Mononuclear cell (primary cell): ENCODE results near the gene METTL25. TPM values are rescaled to one million over a fixed set of nuclear protein-coding genes. Genes with fewer than 3 reads are reported as not detected.

Source experiments
- H3K27me3 ChIP-seq: 2 replicates; pipeline ENCODE4 v1.6.0; 2011; ENCODE audit warnings: low read length, control low read depth; ENCODE audit not compliant: insufficient read depth
- H3K4me1 ChIP-seq: 2 replicates; pipeline ENCODE4 v1.5.1; 2011; ENCODE audit warnings: mild to moderate bottlenecking, low read length, control low read depth; ENCODE audit not compliant: insufficient read depth
- H3K4me3 ChIP-seq: 2 replicates; pipeline ENCODE4 v1.5.1; 2011; ENCODE audit warnings: mild to moderate bottlenecking, low read length, moderate library complexity
- H3K9me3 ChIP-seq: 2 replicates; pipeline ENCODE4 v1.5.1; 2011; ENCODE audit warnings: low read depth, mild to moderate bottlenecking, control low read depth, low read length
- total RNA-seq: library from RNA; depleted of rRNA; stranded (reverse); fragments of >200 nt; gene quantifications from one replicate; pipeline ENCODE4 v1.2.3, GENCODE V29; 2012

The METTL25 gene
- total RNA-seq, 1 donor, result 45.8 TPM

DNA sequence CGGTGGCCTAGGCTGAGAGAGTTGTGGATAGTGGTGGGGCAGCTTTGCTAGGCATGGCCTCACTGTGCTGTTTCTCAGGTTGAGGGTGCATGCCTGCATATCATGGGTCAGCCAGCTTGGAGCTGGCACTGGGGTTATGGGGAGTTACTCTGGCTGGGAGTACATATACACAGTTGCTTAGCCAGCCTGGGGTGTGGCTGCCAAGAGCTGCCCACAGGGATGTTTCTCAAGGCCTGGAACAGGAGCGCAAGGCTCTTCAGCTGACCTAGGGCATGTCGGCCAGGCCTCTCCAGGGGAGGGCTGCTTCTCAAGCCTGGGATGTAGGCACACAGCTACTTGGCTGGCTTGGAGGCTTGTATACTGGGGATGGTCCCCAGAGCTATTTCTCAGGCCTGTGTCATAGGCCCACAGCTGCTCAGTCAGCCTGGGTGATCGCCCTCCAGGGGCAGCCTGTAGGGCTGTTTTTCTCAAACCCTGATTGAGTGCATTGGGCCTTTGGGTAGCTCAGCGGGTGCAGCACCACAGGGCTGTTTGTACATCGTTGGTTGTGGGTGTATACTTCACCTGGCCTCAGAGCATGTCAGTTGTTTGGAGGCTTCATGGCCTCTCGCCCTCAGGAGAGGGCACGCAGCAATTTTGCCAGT is 114.9 kb downstream of the METTL25 start:
- Histone ChIP-seq H3K27me3 (no peaks in the 10 kb centered on the region), H3K4me1 (no peaks in the 10 kb centered on the region), H3K4me3 (no peak overlapping the region), H3K9me3 (no peaks in the 10 kb centered on the region)

DNA sequence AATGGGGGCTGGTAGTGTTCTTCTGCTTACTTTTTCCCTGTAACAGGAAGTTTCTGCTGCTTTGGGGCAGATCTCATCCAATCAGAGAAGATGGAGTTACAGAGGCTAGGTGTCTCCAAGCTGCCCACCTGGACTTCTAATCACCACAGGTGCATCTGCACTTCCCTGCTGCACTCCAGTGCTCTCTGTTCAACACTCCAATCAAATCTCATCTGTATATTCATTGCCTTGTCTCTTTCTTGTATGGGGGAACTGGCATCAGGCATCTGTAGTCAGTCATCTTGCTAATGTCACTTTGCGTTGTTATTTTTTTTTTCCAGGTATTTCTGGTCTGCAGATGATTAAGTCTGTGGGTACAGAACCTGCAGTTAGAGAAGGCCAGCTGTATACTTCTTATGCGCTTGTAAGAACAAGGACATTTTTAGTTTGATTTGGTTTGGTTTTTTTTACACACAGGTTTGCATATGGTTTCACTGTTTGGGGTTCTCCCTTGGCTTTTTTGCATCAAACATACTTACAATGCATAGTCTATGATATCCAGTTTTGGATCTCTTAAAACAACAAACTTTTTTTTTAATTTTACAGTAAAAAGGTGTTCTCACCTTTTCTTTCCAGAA is 116.0 kb downstream of the METTL25 start:
- Histone ChIP-seq H3K27me3 (no peaks in the 10 kb centered on the region), H3K9me3 (no peaks in the 10 kb centered on the region), H3K4me3 (no peak overlapping the region), H3K4me1 (no peaks in the 10 kb centered on the region)

DNA sequence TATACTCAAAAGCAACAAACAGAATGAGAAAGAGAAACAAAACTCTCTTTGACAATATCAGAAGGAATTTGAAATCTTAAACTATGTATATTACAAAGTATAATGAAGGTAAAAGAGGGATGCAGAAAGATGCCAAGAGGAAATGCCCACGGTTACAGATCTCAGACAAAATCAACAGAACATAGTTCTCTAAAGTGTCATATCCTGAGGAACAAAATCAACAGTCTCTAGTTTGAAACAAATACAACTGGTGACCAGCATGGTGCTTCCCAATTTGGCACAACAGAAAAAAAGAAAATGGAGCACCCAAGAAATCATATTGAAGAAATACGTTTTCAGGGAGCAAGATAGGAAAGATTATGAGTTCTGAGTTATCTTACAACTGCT is 116.5 kb downstream of the METTL25 start:
- no peak overlapping the region for H3K4me3 ChIP-seq
- no peaks in the 10 kb centered on the region for H3K27me3 ChIP-seq
- H3K4me1 ChIP-seq, result no peaks in the 10 kb centered on the region
- no peaks in the 10 kb centered on the region for H3K9me3 ChIP-seq

DNA sequence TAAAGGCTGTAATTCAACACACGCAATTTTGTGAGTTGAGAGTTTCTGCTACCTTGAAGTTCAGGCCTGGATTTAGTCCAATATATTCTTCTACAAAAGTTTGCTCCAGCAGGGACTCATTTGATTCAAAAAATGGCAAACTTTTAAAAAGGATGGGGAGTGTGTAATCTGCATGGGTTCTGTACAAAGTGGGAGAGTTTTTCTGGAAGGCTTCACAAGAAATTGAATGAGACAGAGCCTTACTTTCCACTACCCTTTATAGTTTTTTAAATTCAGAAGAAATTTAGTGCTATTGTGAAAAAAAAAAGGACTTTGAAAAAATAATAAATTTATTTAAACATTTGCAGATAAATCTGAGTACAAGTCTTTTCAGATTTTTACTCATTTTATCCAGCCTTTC is 116.9 kb downstream of the METTL25 start:
- Histone ChIP-seq H3K4me3 (no peak overlapping the region), H3K9me3 (no peaks in the 10 kb centered on the region), H3K27me3 (no peaks in the 10 kb centered on the region), H3K4me1 (no peaks in the 10 kb centered on the region)

DNA sequence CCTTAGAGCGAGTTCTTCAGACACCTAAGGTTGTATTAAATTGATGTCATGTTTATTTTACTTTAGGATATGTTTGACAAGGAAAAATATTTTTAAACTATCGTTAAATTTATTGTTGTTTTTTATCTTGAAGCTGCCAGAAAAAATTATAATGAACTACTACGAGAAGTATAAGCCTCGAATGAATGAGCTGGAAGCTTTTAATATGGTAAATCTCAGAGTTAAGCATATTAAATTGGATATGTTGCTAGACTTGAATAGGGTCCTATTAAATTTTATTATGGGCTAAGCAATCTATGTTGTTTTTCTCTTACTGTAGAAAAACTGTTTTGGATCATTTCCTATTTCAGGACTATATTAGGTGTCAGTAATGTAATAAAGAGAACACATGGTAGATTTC is 118.2 kb downstream of the METTL25 start:
- Histone ChIP-seq H3K4me3 (no peak overlapping the region), H3K9me3 (no peaks in the 10 kb centered on the region), H3K4me1 (no peaks in the 10 kb centered on the region), H3K27me3 (no peaks in the 10 kb centered on the region)

DNA sequence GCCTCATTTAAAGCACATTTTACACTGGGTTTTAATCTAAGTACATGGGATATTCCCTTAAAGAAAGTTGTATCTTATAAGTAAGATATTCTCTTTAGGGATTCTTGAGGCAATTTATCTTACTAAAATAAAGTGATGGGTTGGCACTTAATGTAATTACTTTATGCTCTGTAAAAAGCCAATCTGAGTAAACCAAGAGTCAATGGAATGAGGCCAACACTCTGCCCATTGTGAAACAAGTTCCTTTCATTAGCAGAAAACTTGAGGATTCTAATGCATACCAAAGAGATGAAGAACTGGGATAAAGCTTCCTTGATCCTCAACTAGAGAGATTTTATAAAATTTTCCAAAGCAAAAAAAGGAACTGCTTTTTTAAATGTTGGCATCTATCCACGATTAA is 121.2 kb downstream of the METTL25 start:
- H3K4me3 ChIP-seq, result no peak overlapping the region
- no peaks in the 10 kb centered on the region for H3K27me3 ChIP-seq
- H3K9me3 ChIP-seq, result peaks cover 4% of the 10 kb centered on the region
- no peaks in the 10 kb centered on the region for H3K4me1 ChIP-seq

DNA sequence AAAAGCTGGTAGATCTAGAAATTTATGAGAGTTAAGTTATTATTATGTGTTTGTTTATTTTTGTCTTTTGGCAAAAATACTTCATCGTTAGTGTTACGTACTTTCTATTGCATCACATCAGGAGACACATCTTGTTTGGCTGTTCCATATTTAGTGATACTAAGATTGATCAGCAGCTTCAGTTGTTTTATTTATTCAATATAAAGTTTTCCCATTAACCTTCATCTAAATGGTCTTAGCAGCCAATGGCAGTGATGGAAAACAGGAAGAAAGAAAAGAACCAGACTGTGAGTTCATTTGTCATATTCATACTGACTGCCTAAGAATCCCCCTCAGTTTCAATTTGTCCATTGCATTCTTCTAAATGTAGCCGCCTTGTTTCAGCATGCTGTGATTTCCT is 122.3 kb downstream of the METTL25 start:
- Histone ChIP-seq H3K4me3 (no peak overlapping the region), H3K27me3 (no peaks in the 10 kb centered on the region), H3K4me1 (no peaks in the 10 kb centered on the region), H3K9me3 (peaks cover 6% of the 10 kb centered on the region)

DNA sequence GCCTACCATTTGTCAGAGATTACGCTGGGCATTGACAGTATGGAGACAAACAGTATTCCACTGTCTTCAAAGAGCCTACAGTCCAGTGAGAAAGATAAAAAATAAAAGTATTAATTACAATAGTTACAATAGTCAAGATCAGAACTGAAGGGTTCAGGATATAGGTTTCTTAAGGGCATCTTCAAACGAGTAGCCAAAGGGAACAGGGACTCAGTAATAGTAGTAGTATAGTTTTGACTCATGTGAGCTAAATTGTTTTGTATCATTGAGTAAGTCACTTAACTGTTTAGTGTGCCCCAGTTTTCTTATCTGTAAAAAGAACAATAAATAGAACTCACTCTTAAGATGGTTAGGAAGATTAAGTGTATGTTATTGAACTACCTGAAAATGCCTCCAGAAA is 123.6 kb downstream of the METTL25 start:
- Histone ChIP-seq H3K27me3 (no peaks in the 10 kb centered on the region), H3K4me3 (no peak overlapping the region), H3K9me3 (peaks cover 18% of the 10 kb centered on the region), H3K4me1 (no peaks in the 10 kb centered on the region)

DNA sequence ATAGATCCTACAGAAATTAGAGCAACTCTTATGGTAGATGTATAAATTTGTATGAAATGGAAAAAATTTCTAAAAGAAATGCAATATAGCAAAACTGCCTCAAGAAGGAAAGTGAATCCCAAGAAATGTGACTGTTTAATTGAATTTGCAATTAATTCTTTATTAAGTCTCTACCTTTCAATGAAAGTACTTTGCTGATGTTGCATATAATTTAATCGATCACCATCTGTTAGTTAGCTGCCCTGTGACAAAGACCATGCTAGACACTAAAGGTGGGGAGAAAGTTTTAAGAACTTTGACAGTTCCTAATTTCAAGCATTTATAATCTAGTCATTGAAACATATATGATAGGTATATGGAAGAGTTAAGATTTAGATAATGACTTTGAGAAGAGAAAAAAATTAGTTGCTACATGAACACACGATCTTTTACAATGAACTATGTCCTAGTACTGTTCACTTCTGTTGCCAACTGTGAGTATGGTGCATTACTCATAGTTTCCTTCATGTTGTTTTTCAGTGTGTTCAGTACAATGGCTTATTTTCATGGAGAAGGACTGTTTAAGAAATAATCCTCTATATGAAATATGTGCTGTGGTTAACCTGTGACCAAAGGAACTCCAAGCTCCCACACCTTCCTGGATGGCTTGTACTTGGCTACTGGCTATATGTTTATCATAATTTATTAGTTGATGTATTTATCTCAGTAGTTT is 128.4 kb downstream of the METTL25 start:
- no peak overlapping the region for H3K4me3 ChIP-seq
- H3K9me3 ChIP-seq, result peaks cover 20% of the 10 kb centered on the region
- no peaks in the 10 kb centered on the region for H3K4me1 ChIP-seq
- no peaks in the 10 kb centered on the region for H3K27me3 ChIP-seq

DNA sequence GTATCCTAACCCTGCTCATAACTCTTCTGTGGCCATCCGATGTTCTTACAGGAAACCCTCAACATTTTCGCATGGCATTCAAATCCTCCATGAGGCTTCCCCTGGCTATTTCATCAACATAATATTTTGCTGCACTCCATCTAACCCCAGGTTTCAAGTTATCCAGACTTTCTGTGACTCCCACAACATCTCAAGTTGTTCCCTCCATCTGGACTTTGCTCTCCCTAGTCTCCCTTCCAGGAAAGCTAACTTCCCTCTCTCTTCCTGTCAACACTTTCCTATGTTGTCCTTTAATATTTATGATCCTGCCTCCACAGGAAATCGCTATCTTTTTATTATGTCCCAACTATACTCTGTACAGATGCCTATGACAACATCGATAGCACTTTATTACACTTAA is 146.1 kb downstream of the METTL25 start:
- Histone ChIP-seq H3K4me3 (no peak overlapping the region), H3K27me3 (no peaks in the 10 kb centered on the region), H3K4me1 (no peaks in the 10 kb centered on the region), H3K9me3 (no peaks in the 10 kb centered on the region)

DNA sequence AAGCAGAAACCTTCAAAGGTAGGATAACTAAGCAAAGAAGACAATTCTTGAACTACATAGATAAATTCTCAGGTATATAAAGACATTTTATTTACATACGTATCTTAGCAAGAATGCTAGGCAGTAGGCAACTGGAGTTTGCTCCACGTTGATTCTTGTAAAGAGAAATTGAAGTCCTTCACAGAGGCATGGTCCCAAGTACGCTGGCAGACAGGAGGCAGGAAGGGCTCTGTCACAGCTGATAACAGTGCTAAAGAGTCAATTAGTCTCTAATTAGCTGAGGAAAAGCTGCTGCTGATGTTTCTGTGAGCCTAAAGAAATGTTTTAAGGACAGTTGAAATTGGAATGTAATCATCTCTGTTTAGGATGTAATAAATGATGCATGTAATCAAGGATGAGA is 146.8 kb downstream of the METTL25 start:
- Histone ChIP-seq H3K9me3 (no peaks in the 10 kb centered on the region), H3K27me3 (no peaks in the 10 kb centered on the region), H3K4me1 (no peaks in the 10 kb centered on the region), H3K4me3 (no peak overlapping the region)

DNA sequence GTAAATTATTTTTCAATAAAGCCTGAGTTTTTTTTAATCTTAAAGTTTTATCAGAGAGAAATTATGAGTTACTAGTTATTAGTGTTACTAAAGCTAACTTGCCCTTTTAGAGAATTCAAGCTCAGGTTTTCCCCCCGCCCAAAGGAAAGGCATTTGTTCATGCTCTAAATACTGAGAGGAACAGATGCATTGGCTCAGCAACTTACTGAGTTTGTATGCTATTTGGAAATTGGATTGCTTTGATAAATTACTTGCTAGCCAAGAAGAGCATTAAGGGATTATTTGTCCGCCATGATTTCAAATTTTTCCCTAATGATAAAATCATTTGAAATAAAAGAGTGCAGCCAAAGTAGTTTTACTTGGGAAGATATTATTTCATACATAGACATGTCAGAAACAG is 149.4 kb downstream of the METTL25 start:
- Histone ChIP-seq H3K4me1 (no peaks in the 10 kb centered on the region), H3K27me3 (no peaks in the 10 kb centered on the region), H3K4me3 (no peak overlapping the region), H3K9me3 (no peaks in the 10 kb centered on the region)

DNA sequence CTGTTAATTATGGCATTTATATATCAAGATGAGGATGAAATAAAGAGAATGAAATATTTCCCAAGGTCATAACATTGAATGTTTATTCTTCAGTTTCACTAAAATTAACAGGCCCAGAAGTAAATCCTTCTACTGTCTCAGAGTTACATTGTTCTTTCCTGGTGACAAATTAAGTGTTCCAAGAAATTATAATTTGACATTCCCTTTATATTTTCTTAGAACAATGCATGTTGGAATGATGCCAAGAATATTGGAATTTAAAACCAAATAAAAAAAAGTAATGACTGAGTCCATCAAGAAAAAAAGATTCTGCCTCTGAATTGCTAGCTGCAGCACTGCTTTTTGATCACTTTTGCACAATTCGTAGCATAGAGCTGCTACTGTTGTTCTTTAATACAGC is 152.1 kb downstream of the METTL25 start:
- H3K27me3 ChIP-seq, result no peaks in the 10 kb centered on the region
- no peak overlapping the region for H3K4me3 ChIP-seq
- no peaks in the 10 kb centered on the region for H3K4me1 ChIP-seq
- H3K9me3 ChIP-seq, result no peaks in the 10 kb centered on the region

DNA sequence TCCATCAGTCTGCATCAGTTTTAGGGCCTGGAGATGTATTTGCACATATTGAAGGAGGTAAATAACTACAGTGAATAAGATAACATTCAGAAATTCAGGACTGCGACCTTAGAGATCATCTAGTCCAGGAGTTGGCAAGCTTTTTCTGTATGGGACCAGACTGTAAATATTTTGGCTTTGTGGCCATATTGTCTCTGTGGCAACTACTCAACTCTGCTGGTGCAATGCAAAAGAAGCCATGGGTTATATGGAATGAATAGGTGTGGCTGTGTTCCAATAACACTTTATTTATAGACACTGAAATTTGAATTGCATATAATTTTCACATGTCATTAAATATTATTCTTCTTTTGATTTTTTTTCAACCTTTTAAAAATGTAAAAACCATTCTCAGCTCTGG is 156.6 kb downstream of the METTL25 start:
- no peak overlapping the region for H3K4me3 ChIP-seq

DNA sequence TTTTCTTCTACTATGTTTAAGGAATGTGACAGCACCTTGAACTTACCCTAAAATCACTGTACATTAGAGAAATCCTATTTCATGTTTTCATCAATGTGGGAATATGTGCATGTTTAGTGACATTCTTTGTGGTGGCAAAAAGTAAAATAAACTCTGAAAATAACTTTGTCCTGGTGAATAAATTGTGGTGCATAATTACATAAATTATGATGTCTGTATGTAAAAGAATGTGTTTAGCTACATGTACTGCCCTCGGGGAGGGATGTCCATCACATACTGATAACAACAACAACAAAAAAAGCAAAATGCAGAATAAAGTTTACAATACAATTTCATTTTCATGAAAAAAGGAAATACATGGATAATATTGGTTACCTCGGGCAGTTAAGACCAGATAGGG is 157.3 kb downstream of the METTL25 start:
- H3K4me3 ChIP-seq, result no peak overlapping the region
- H3K4me1 ChIP-seq, result no peaks in the 10 kb centered on the region
- no peaks in the 10 kb centered on the region for H3K9me3 ChIP-seq
- H3K27me3 ChIP-seq, result no peaks in the 10 kb centered on the region

More for the DNA sequence above, 156.6 kb downstream of the METTL25 start:
- no peaks in the 10 kb centered on the region for H3K27me3 ChIP-seq
- no peaks in the 10 kb centered on the region for H3K9me3 ChIP-seq
- H3K4me1 ChIP-seq, result no peaks in the 10 kb centered on the region

DNA sequence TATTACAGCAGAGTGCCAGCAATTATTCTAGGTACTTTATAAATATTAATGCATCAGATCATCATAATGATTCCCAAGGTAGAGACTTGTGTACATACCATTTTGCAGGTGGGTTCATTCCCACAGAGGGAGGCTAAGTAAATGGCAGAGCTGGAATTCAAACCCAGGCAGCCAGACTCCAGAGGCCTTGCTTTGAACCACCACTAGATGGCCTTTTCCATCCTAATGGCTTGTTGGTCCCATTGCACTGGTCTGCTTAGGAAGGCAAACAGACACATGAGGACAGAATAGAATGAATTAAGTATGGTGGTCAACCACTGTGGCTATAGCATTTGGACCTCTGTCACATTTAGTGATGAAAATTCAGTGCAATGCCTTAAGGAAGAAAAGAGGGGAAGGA is 158.7 kb downstream of the METTL25 start:
- Histone ChIP-seq H3K9me3 (no peaks in the 10 kb centered on the region), H3K27me3 (no peaks in the 10 kb centered on the region), H3K4me1 (no peaks in the 10 kb centered on the region), H3K4me3 (no peak overlapping the region)
